HEK293 (cell line): ENCODE measurements around the gene ZNF469.

ENCODE experiments used
- CTCF ChIA-PET: fragments of 350-600 bp; formaldehyde crosslinking; extraction: SDS; loops from one replicate; lab custom pipeline; 2021; ENCODE audit warnings: antibody characterized with exemption; lab: Yijun Ruan, JAX
- POLR2A ChIA-PET: fragments of 300-600 bp; formaldehyde crosslinking; extraction: SDS; loops from one replicate; lab custom pipeline; 2020; ENCODE audit warnings: antibody characterized with exemption, inconsistent platforms; lab: Yijun Ruan, JAX
- H3K27ac ChIP-seq: fragments of 200-500 bp; sonication (Bioruptor generic); 2 replicates; pipeline ENCODE4 v1.5.1; 2014; ENCODE audit warnings: low read depth, low read length, control low read depth, inconsistent platforms; ENCODE audit errors: extremely low read depth
- H3K36me3 ChIP-seq, 2 experiments: fragments of 200-500 bp in 1 of 2; sonication (Bioruptor generic) in 1 of 2; 1 replicate in 1 of 2; 2 replicates in 1 of 2; pipeline ENCODE4 v1.5.1; 2014 to 2017; ENCODE audit warnings: inconsistent platforms in 2 of 2, low read length in 2 of 2; ENCODE audit not compliant: control insufficient read depth in 2 of 2, insufficient read depth in 1 of 2
- H3K4me1 ChIP-seq: fragments of 200-500 bp; sonication (Bioruptor generic); 2 replicates; pipeline ENCODE4 v1.5.1; 2014; ENCODE audit warnings: mild to moderate bottlenecking, low read length, inconsistent platforms; ENCODE audit not compliant: control insufficient read depth, insufficient read depth
- H3K4me3 ChIP-seq: 2 replicates; pipeline ENCODE4 v1.5.1; 2011; ENCODE audit warnings: low read depth, mild to moderate bottlenecking, control low read depth, low read length, moderate library complexity
- H3K9me3 ChIP-seq: fragments of 200-500 bp; sonication (Bioruptor generic); 2 replicates; pipeline ENCODE4 v1.5.1; 2014; ENCODE audit warnings: low read depth, low read length, inconsistent platforms; ENCODE audit not compliant: control insufficient read depth, insufficient read depth
- KLF16 ChIP-seq: fragments of 450-650 bp; formaldehyde crosslinking; IDR thresholded peaks from 2 replicates; pipeline ENCODE4 v1.5.1; 2017; ENCODE audit warnings: missing biosample characterization, missing genetic modification characterization
- SCRT1 ChIP-seq: fragments of 450-650 bp; formaldehyde crosslinking; IDR thresholded peaks from 2 replicates; pipeline ENCODE4 v1.5.1; 2016; ENCODE audit warnings: missing biosample characterization, missing genetic modification characterization, borderline replicate concordance
- ZFHX2 ChIP-seq: fragments of 450-650 bp; formaldehyde crosslinking; conservative IDR thresholded peaks from 2 replicates; pipeline ENCODE4 v1.5.1; 2016; ENCODE audit warnings: missing biosample characterization, missing genetic modification characterization
- ZNF175 ChIP-seq: fragments of 450-650 bp; formaldehyde crosslinking; IDR thresholded peaks from 2 replicates; pipeline ENCODE4 v1.5.1; 2016; ENCODE audit warnings: missing biosample characterization, missing genetic modification characterization
- ZNF223 ChIP-seq: fragments of 450-650 bp; formaldehyde crosslinking; IDR thresholded peaks from 2 replicates; pipeline ENCODE4 v1.5.1; 2016; ENCODE audit warnings: missing biosample characterization, missing genetic modification characterization
- ZNF514 ChIP-seq: fragments of 450-650 bp; formaldehyde crosslinking; IDR thresholded peaks from 2 replicates; pipeline ENCODE4 v1.5.1; 2016; ENCODE audit warnings: missing biosample characterization, missing genetic modification characterization
- ZNF561 ChIP-seq: fragments of 450-650 bp; IDR thresholded peaks from 2 replicates; pipeline ENCODE4 v1.5.1; 2018; ENCODE audit warnings: missing biosample characterization, missing genetic modification characterization, borderline replicate concordance
- TF ChIP-seq, protein P1 (sequence below): fragments of 450-650 bp; formaldehyde crosslinking; IDR thresholded peaks from 2 replicates; pipeline ENCODE4; 2016; ENCODE audit warnings: missing biosample characterization, missing genetic modification characterization
- TF ChIP-seq, protein P2 (sequence below): fragments of 450-650 bp; formaldehyde crosslinking; IDR thresholded peaks from 2 replicates; pipeline ENCODE4 v1.5.1; 2016; ENCODE audit warnings: missing biosample characterization, missing genetic modification characterization
- TF ChIP-seq, protein P3 (sequence below): fragments of 450-650 bp; formaldehyde crosslinking; IDR thresholded peaks from 2 replicates; pipeline ENCODE4 v1.5.1; 2016; ENCODE audit warnings: missing biosample characterization, missing genetic modification characterization
- TF ChIP-seq, protein P4 (sequence below): fragments of 450-650 bp; formaldehyde crosslinking; IDR thresholded peaks from 2 replicates; pipeline ENCODE4 v1.5.1; 2016; ENCODE audit warnings: missing biosample characterization, missing genetic modification characterization, low read depth
- TF ChIP-seq, protein P5 (sequence below): fragments of 450-650 bp; formaldehyde crosslinking; IDR thresholded peaks from 2 replicates; pipeline ENCODE4 v1.5.1; 2016; ENCODE audit warnings: missing biosample characterization, missing genetic modification characterization, borderline replicate concordance

The ZNF469 gene

DNA sequence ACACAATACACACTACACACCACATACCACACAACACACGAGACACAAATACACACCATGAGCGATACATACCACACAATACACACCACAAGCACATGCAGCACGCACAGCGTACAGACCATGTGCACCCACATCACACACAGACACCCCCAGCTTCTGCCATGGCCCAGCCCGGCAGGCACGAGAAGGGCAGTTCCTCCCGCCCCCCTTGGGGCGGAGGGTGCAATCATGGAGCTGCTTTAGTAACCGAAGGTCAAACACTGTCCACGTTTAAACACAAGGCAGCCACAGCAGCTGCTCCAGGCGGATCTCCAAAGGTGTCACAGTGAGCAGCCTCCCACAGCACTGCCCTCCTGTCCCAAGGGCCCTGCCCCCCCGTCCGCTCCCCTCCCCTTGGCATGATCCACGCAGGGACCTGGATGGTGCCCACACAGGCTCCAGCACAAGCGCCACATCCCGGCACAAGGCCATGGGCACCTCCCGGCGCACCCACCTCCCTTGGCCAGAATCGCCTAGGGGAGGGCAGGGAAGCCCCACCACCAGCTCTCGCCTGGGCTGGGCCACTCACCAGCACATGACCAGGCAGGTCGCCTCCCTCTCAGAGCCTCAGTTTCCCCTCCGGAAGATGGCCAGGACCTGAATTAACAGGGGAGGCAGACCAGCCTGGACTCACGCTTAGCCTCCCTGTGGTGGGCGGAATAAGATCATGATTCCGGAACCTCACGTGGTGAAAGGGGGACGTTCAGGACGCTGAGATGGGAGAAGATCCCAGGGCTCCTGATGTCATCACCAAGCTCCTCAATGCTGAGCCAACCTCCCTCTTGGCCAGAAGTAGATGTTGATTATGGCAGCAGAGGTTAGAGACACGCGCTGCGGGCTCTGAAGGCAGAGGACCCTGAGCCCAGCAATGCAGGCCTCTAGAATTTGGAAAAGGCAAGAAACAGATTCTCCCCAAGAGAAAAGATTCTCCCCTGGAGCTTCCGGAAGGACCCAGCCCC is 32.6 kb upstream of the ZNF469 start (continued):
- no peak for TF ChIP-seq ZNF223 (tag by site-specific recombination)
- no peak for TF ChIP-seq ZFHX2 (tag by site-specific recombination)
- no peak for TF ChIP-seq SCRT1

DNA sequence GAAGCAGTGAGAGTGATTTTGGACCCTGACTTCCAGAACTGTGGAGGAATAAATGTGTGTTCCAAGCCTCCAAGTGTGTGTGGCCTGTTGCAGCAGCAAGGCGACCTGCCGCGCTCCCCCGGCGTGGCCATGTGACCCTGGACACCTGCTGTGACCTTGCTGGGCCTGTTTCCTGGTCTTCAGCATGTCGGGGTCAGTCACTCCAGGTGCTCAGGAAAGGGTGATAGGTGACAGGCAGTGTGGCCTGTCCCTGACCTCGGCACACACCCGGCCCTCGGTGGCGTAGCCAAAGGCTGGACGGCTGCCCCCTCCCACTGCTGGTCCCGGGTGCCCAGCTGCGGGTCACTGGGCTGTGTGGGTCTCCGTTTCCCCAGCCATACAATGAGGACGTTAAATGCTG is 31.8 kb upstream of the ZNF469 start:
- Histone ChIP-seq H3K36me3 (no peaks in the 10 kb centered on the region), H3K9me3 (no peaks in the 10 kb centered on the region), H3K4me1 (no peaks in the 10 kb centered on the region), H3K27ac (no peak overlapping the region), H3K4me3 (no peak overlapping the region)
- ChIA-PET POLR2A (no interaction called here), CTCF (no interaction called here)
- TF ChIP-seq ZNF561 (tag by site-specific recombination) (no peak), ZNF514 (tag by site-specific recombination) (no peak), ZFHX2 (tag by site-specific recombination) (no peak), ZNF175 (tag by site-specific recombination) (no peak), KLF16 (tag by site-specific recombination) (no peak)
- TF ChIP-seq, protein P1, sequence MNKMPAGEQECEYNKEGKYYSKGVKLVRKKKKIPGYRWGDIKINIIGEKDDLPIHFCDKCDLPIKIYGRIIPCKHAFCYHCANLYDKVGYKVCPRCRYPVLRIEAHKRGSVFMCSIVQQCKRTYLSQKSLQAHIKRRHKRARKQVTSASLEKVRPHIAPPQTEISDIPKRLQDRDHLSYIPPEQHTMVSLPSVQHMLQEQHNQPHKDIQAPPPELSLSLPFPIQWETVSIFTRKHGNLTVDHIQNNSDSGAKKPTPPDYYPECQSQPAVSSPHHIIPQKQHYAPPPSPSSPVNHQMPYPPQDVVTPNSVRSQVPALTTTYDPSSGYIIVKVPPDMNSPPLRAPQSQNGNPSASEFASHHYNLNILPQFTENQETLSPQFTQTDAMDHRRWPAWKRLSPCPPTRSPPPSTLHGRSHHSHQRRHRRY (tag by site-specific recombination): no peak
- TF ChIP-seq, protein P2, sequence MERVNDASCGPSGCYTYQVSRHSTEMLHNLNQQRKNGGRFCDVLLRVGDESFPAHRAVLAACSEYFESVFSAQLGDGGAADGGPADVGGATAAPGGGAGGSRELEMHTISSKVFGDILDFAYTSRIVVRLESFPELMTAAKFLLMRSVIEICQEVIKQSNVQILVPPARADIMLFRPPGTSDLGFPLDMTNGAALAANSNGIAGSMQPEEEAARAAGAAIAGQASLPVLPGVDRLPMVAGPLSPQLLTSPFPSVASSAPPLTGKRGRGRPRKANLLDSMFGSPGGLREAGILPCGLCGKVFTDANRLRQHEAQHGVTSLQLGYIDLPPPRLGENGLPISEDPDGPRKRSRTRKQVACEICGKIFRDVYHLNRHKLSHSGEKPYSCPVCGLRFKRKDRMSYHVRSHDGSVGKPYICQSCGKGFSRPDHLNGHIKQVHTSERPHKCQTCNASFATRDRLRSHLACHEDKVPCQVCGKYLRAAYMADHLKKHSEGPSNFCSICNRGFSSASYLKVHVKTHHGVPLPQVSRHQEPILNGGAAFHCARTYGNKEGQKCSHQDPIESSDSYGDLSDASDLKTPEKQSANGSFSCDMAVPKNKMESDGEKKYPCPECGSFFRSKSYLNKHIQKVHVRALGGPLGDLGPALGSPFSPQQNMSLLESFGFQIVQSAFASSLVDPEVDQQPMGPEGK (tag by site-specific recombination): no peak
- TF ChIP-seq, protein P3, sequence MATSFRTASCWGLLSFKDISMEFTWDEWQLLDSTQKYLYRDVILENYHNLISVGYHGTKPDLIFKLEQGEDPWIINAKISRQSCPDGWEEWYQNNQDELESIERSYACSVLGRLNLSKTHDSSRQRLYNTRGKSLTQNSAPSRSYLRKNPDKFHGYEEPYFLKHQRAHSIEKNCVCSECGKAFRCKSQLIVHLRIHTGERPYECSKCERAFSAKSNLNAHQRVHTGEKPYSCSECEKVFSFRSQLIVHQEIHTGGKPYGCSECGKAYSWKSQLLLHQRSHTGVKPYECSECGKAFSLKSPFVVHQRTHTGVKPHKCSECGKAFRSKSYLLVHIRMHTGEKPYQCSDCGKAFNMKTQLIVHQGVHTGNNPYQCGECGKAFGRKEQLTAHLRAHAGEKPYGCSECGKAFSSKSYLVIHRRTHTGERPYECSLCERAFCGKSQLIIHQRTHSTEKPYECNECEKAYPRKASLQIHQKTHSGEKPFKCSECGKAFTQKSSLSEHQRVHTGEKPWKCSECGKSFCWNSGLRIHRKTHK (tag by site-specific recombination): no peak
- TF ChIP-seq, protein P4, sequence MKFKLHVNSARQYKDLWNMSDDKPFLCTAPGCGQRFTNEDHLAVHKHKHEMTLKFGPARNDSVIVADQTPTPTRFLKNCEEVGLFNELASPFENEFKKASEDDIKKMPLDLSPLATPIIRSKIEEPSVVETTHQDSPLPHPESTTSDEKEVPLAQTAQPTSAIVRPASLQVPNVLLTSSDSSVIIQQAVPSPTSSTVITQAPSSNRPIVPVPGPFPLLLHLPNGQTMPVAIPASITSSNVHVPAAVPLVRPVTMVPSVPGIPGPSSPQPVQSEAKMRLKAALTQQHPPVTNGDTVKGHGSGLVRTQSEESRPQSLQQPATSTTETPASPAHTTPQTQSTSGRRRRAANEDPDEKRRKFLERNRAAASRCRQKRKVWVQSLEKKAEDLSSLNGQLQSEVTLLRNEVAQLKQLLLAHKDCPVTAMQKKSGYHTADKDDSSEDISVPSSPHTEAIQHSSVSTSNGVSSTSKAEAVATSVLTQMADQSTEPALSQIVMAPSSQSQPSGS: no peak
- TF ChIP-seq, protein P5, sequence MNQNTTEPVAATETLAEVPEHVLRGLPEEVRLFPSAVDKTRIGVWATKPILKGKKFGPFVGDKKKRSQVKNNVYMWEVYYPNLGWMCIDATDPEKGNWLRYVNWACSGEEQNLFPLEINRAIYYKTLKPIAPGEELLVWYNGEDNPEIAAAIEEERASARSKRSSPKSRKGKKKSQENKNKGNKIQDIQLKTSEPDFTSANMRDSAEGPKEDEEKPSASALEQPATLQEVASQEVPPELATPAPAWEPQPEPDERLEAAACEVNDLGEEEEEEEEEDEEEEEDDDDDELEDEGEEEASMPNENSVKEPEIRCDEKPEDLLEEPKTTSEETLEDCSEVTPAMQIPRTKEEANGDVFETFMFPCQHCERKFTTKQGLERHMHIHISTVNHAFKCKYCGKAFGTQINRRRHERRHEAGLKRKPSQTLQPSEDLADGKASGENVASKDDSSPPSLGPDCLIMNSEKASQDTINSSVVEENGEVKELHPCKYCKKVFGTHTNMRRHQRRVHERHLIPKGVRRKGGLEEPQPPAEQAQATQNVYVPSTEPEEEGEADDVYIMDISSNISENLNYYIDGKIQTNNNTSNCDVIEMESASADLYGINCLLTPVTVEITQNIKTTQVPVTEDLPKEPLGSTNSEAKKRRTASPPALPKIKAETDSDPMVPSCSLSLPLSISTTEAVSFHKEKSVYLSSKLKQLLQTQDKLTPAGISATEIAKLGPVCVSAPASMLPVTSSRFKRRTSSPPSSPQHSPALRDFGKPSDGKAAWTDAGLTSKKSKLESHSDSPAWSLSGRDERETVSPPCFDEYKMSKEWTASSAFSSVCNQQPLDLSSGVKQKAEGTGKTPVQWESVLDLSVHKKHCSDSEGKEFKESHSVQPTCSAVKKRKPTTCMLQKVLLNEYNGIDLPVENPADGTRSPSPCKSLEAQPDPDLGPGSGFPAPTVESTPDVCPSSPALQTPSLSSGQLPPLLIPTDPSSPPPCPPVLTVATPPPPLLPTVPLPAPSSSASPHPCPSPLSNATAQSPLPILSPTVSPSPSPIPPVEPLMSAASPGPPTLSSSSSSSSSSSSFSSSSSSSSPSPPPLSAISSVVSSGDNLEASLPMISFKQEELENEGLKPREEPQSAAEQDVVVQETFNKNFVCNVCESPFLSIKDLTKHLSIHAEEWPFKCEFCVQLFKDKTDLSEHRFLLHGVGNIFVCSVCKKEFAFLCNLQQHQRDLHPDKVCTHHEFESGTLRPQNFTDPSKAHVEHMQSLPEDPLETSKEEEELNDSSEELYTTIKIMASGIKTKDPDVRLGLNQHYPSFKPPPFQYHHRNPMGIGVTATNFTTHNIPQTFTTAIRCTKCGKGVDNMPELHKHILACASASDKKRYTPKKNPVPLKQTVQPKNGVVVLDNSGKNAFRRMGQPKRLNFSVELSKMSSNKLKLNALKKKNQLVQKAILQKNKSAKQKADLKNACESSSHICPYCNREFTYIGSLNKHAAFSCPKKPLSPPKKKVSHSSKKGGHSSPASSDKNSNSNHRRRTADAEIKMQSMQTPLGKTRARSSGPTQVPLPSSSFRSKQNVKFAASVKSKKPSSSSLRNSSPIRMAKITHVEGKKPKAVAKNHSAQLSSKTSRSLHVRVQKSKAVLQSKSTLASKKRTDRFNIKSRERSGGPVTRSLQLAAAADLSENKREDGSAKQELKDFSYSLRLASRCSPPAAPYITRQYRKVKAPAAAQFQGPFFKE: no peak
